ENCODE measurements around the gene HNF1A. TPM values are rescaled to one million over a fixed set of nuclear protein-coding genes. Genes with fewer than 3 reads are reported as not detected.

HNF1A gene
- total and polyA plus RNA-seq, 7 donors = under 0.01 to 13.2 (median 6.1) TPM; not detected in 1

DNA sequence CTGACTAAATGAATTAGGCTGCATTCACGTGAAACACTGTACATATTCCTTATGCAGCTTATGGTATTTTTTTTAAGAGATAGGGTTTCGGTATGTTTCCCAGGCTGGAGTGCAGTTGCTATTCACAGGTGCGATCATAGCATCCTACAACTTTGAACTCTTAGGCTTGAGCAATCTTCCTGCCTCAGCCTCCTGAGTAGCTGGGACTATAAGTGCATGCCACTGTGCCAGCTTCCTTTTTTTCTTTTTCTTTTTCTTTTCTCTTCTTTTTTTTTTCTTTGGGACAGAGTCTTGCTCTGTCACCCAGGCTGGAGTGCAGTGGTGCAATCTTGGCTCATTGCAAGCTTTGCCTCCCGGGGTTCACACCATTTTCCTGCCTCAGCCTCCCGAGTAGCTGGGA, 38.3 kb upstream of the HNF1A start:
- DNase-seq = no peak
- intact Hi-C loops (cut with DNase I) = no loop called here
- H3K4me1 ChIP-seq = peaks cover 0 to 3% (median 0%) of the 10 kb centered on the region in 4 donors
- no peaks in the 10 kb centered on the region for H3K9me3 ChIP-seq
- peak overlapping the region in 1 of 4 donors; percentile 39 for H3K27ac ChIP-seq
- no peaks in the 10 kb centered on the region for H3K36me3 ChIP-seq
- no peak for TF ChIP-seq EP300 (IDR thresholded peaks at IDR 0.05)
- no peak for TF ChIP-seq POLR2AphosphoS5 (IDR thresholded peaks at IDR 0.05)
- no peak for TF ChIP-seq POLR2A (IDR thresholded peaks at IDR 0.05)
- TF ChIP-seq, protein P1, sequence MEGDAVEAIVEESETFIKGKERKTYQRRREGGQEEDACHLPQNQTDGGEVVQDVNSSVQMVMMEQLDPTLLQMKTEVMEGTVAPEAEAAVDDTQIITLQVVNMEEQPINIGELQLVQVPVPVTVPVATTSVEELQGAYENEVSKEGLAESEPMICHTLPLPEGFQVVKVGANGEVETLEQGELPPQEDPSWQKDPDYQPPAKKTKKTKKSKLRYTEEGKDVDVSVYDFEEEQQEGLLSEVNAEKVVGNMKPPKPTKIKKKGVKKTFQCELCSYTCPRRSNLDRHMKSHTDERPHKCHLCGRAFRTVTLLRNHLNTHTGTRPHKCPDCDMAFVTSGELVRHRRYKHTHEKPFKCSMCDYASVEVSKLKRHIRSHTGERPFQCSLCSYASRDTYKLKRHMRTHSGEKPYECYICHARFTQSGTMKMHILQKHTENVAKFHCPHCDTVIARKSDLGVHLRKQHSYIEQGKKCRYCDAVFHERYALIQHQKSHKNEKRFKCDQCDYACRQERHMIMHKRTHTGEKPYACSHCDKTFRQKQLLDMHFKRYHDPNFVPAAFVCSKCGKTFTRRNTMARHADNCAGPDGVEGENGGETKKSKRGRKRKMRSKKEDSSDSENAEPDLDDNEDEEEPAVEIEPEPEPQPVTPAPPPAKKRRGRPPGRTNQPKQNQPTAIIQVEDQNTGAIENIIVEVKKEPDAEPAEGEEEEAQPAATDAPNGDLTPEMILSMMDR (IDR thresholded peaks at IDR 0.05) = no peak
- no peak overlapping the region for H3K4me3 ChIP-seq
- WGBS, 2 donors = 60 to 67% methylated on average over 5 of the region's 5 CpGs
- peaks cover 0 to 5% (median 0%) of the 10 kb centered on the region in 3 donors for H3K27me3 ChIP-seq

DNA sequence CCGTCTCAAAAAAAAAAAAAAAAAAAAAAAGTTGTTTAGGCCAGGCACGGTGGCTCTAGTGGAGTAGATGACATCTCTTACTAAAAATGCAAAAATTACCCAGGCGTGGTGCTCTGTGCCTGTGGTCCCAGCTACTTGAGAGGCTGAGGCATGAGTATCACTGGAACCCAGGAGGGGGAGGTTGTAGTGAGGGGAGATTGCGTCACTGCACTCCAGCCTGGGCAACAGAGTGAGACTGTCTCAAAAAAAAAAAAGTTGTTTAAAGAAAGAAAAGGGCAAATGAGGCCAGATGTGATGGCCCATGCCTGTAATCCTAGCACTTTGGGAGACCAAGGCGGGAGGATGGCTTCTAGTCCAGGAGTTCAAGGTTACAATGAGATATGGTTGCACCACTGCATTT, 37.5 kb upstream of the HNF1A start:
- TF ChIP-seq POLR2A (IDR thresholded peaks at IDR 0.05) (no peak), EP300 (IDR thresholded peaks at IDR 0.05) (no peak), POLR2AphosphoS5 (IDR thresholded peaks at IDR 0.05) (no peak)
- TF ChIP-seq, protein P1 (IDR thresholded peaks at IDR 0.05) = no peak
- intact Hi-C loops (cut with DNase I) = no loop called here
- Histone ChIP-seq H3K27me3 (peaks cover 0 to 5% (median 0%) of the 10 kb centered on the region in 3 donors), H3K27ac (no peak overlapping the region), H3K9me3 (no peaks in the 10 kb centered on the region), H3K4me1 (peaks cover 0 to 2% (median 0%) of the 10 kb centered on the region in 4 donors), H3K4me3 (no peak overlapping the region), H3K36me3 (no peaks in the 10 kb centered on the region)
- 73 to 86% methylated on average over 5 of the region's 5 CpGs for WGBS, 2 donors
- DNase-seq = no peak

DNA sequence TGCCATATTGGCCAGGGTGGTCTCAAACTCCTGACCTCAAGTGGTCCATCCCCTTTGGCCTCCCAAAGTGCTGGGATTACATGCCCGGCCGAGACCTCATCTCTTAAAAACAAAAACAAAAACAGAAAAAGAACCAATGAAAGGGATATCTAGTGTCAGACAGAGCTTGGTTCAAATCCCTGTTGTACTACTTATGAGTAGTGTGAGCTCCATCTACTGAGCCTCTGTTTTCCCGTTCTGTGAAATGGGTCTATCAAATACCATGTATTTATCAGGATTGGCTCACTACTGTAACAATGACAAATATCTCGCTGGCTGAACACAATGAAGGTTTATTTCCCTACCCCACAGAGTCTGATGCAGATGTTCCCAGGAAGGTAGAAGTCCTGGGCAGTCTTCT, 36.9 kb upstream of the HNF1A start:
- DNase-seq = no peak
- Histone ChIP-seq H3K4me3 (no peak overlapping the region), H3K36me3 (no peaks in the 10 kb centered on the region), H3K9me3 (no peaks in the 10 kb centered on the region), H3K27me3 (peaks cover 0 to 5% (median 0%) of the 10 kb centered on the region in 3 donors), H3K4me1 (no peaks in the 10 kb centered on the region), H3K27ac (no peak overlapping the region)
- no peak for TF ChIP-seq POLR2A (IDR thresholded peaks at IDR 0.05)
- TF ChIP-seq, protein P1 (IDR thresholded peaks at IDR 0.05) = no peak
- no peak for TF ChIP-seq EP300 (IDR thresholded peaks at IDR 0.05)
- TF ChIP-seq POLR2AphosphoS5 (IDR thresholded peaks at IDR 0.05) = no peak
- 94 to 95% methylated on average over 4 of the region's 4 CpGs for WGBS, 2 donors
- intact Hi-C loops (cut with DNase I) = no loop called here

DNA sequence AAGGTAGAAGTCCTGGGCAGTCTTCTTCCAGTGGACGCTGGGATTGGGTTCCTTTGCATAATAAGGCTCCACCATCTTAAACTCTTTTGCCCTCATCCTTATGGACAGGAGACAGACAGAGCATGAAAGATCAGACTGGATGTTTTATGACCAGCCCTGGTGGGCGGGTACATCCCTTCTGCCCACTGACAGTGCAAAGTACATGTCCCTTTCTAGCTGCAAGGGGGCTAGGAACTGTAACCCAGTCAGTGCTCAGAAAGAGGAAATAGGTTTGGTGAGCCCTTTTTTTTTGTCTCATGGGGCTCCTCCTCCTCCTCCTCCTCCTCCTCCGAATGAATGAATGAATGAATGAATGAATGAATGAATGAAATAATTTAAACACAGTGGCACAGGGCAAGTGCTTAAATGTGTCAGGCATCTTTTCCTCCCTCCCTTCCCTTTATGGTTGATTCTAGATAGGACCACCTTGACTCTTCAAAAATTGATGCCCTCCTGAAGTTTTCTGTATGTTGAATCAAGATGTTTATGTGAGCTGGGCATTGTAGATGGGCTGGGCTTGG, 36.4 kb upstream of the HNF1A start:
- Histone ChIP-seq H3K9me3 (no peaks in the 10 kb centered on the region), H3K4me3 (no peak overlapping the region), H3K27ac (no peak overlapping the region), H3K36me3 (no peaks in the 10 kb centered on the region), H3K4me1 (no peaks in the 10 kb centered on the region), H3K27me3 (peaks cover 0 to 5% (median 0%) of the 10 kb centered on the region in 3 donors)
- WGBS, 2 donors = 44 to 57% methylated on average over 3 of the region's 3 CpGs
- TF ChIP-seq POLR2A (IDR thresholded peaks at IDR 0.05) = no peak
- TF ChIP-seq POLR2AphosphoS5 (IDR thresholded peaks at IDR 0.05) = no peak
- TF ChIP-seq, protein P1 (IDR thresholded peaks at IDR 0.05) = no peak
- no peak for TF ChIP-seq EP300 (IDR thresholded peaks at IDR 0.05)
- DNase-seq = peak; percentile 2
- intact Hi-C loops (cut with DNase I) = no loop called here

DNA sequence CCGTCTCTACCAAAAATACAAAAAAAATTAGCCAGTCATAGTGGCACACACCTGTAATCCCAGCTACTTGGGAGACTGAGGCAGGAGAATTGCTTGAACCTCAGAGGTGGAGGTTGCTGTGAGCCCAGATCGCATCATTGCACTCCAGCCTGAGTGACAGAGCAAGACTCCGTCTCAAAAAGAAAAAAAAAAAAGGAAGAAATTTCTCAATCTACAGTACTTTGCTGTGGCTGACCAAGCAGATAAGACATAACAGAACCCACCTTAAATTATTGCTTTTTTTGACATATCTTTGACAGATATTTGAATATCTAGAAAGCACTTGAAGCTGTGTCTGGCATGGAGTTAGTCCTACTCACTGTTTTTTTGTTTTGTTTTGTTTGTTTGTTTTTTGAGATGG, 34.9 kb upstream of the HNF1A start:
- H3K9me3 ChIP-seq = no peaks in the 10 kb centered on the region
- no peaks in the 10 kb centered on the region for H3K4me1 ChIP-seq
- no peaks in the 10 kb centered on the region for H3K36me3 ChIP-seq
- 84 to 93% methylated on average over 3 of the region's 3 CpGs for WGBS, 2 donors
- TF ChIP-seq POLR2A (IDR thresholded peaks at IDR 0.05) (no peak), POLR2AphosphoS5 (IDR thresholded peaks at IDR 0.05) (no peak), EP300 (IDR thresholded peaks at IDR 0.05) (no peak)
- TF ChIP-seq, protein P1 (IDR thresholded peaks at IDR 0.05) = no peak
- no peak overlapping the region for H3K4me3 ChIP-seq
- intact Hi-C loops (cut with DNase I) = no loop called here
- no peak overlapping the region for H3K27ac ChIP-seq
- peaks cover 0 to 2% (median 0%) of the 10 kb centered on the region in 3 donors for H3K27me3 ChIP-seq
- DNase-seq = no peak
